Measurements from ENCODE around the gene PHTF2.
"Not testable (repeated sequence)": the region's sequence is repeated elsewhere in the genome, so short reads cannot be mapped to it uniquely, and the experiment has no call there.

The PHTF2 gene

DNA sequence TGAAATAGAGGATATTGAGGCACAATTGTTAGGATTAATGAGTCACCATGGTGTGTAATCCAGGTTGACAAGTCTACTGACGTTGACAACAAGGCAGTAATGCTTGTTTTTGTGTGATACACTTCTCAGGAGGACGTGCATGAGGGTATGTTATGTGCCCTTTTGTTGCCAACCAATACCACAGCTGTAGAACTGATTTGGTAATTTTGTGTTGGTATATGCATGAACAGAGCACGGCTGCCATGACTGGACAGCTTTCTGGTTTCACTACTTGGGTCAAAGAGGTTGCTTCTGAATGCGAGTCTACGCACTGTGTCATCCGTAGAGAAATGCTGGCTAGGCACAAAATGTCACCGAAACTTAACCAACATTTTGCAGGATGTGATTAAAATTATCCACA lies 32.9 kb downstream of the PHTF2 start:
- TF ChIP-seq, protein P1, sequence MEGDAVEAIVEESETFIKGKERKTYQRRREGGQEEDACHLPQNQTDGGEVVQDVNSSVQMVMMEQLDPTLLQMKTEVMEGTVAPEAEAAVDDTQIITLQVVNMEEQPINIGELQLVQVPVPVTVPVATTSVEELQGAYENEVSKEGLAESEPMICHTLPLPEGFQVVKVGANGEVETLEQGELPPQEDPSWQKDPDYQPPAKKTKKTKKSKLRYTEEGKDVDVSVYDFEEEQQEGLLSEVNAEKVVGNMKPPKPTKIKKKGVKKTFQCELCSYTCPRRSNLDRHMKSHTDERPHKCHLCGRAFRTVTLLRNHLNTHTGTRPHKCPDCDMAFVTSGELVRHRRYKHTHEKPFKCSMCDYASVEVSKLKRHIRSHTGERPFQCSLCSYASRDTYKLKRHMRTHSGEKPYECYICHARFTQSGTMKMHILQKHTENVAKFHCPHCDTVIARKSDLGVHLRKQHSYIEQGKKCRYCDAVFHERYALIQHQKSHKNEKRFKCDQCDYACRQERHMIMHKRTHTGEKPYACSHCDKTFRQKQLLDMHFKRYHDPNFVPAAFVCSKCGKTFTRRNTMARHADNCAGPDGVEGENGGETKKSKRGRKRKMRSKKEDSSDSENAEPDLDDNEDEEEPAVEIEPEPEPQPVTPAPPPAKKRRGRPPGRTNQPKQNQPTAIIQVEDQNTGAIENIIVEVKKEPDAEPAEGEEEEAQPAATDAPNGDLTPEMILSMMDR (IDR thresholded peaks at IDR 0.05; ENCODE audit: borderline replicate concordance, extremely low read depth, low read length, poor library complexity, severe bottlenecking): no peak
- no peak for TF ChIP-seq EZH2 (IDR thresholded peaks at IDR 0.05; ENCODE audit: borderline replicate concordance, low read depth, low read length, severe bottlenecking)
- no peak overlapping the region for H3K27ac ChIP-seq (ENCODE audit: low read length)
- no peak for DNase-seq
- H3K9me3 ChIP-seq (ENCODE audit: insufficient read depth, low read length, severe bottlenecking): no peaks in the 10 kb centered on the region
- peaks cover 11% of the 10 kb centered on the region for H3K4me1 ChIP-seq (ENCODE audit: insufficient read depth, low read length)
- no peak overlapping the region for H3K9ac ChIP-seq (ENCODE audit: low read depth, low read length)
- no peak overlapping the region for H2AFZ ChIP-seq (ENCODE audit: low read depth, low read length)
- peaks cover 3% of the 10 kb centered on the region; the same call in 1 of the 2 replicates for H3K36me3 ChIP-seq (ENCODE audit: insufficient read depth, low read length)
- H3K4me2 ChIP-seq (ENCODE audit: insufficient read depth, low read length): no peak overlapping the region
- H4K20me1 ChIP-seq (ENCODE audit: insufficient read depth, low read length): peaks cover 27% of the 10 kb centered on the region; the same call in 1 of the 2 replicates
- no peak overlapping the region for H3K4me3 ChIP-seq (ENCODE audit: low read depth in 1 of 2, low read length in 2 of 2)
- H3K27me3 ChIP-seq (ENCODE audit: insufficient read depth, low read length, poor library complexity): no peaks in the 10 kb centered on the region
- ATAC-seq (ENCODE audit: insufficient read depth, low read depth): no peak
- H3K79me2 ChIP-seq (ENCODE audit: insufficient read depth, low read length): peaks cover 92% of the 10 kb centered on the region

DNA sequence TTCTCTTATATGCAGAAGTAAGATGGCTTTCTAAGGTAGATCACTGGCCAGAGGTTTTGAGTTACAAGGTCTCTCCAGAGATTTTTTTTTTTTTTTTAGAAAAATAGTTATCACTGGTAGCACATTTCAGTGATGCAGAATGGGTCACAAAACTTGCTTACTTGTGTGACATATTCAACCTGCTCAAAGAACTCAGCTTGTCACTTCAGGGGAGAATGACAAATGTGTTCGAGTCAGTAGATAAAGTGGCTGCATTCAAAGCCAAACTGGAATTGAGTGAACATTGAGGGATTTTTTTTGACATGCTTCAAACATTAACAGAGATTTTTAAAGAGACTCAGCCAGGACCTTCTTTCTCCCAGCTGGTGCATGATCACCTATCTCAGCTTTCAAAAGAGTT lies 33.4 kb downstream of the PHTF2 start:
- Histone ChIP-seq H3K4me3 (ENCODE audit: low read depth in 1 of 2, low read length in 2 of 2) (no peak overlapping the region), H3K9ac (ENCODE audit: low read depth, low read length) (no peak overlapping the region), H3K4me1 (ENCODE audit: insufficient read depth, low read length) (peaks cover 11% of the 10 kb centered on the region), H3K79me2 (ENCODE audit: insufficient read depth, low read length) (peaks cover 89% of the 10 kb centered on the region), H3K4me2 (ENCODE audit: insufficient read depth, low read length) (no peak overlapping the region), H3K27me3 (ENCODE audit: insufficient read depth, low read length, poor library complexity) (no peaks in the 10 kb centered on the region), H3K36me3 (ENCODE audit: insufficient read depth, low read length) (peaks cover 3% of the 10 kb centered on the region; the same call in 1 of the 2 replicates), H4K20me1 (ENCODE audit: insufficient read depth, low read length) (peaks cover 22% of the 10 kb centered on the region; the same call in 1 of the 2 replicates), H3K9me3 (ENCODE audit: insufficient read depth, low read length, severe bottlenecking) (no peaks in the 10 kb centered on the region), H2AFZ (ENCODE audit: low read depth, low read length) (no peak overlapping the region), H3K27ac (ENCODE audit: low read length) (no peak overlapping the region)
- DNase-seq (no peak), ATAC-seq (ENCODE audit: insufficient read depth, low read depth) (no peak)
- TF ChIP-seq, protein P1 (IDR thresholded peaks at IDR 0.05; ENCODE audit: borderline replicate concordance, extremely low read depth, low read length, poor library complexity, severe bottlenecking): no peak

DNA sequence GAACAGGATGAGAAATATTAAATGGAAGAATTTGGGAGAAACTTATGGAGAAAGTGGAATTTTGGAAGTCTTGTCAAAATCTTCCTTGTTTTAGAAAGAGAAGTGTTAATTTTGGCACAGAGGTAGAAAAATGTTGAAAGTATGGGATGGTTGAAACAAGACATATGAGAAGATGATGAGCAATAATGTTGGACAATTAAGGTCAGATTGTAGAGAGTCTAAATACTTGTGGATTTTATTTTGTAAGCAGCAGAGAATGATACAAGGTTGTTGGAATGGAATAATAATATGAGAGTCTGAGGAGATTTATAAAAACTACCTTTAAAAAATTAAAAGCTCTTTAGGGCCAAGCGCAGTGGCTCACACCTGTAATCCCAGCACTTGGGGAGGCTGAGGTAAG lies 34.6 kb downstream of the PHTF2 start:
- Histone ChIP-seq H3K27ac (ENCODE audit: low read length) (no peak overlapping the region), H4K20me1 (ENCODE audit: insufficient read depth, low read length) (peaks cover 23% of the 10 kb centered on the region; the same call in 1 of the 2 replicates), H3K4me2 (ENCODE audit: insufficient read depth, low read length) (no peak overlapping the region), H3K9me3 (ENCODE audit: insufficient read depth, low read length, severe bottlenecking) (no peaks in the 10 kb centered on the region), H3K4me1 (ENCODE audit: insufficient read depth, low read length) (peaks cover 11% of the 10 kb centered on the region), H3K27me3 (ENCODE audit: insufficient read depth, low read length, poor library complexity) (no peaks in the 10 kb centered on the region), H3K36me3 (ENCODE audit: insufficient read depth, low read length) (peaks cover 3% of the 10 kb centered on the region; the same call in 1 of the 2 replicates), H3K9ac (ENCODE audit: low read depth, low read length) (no peak overlapping the region), H2AFZ (ENCODE audit: low read depth, low read length) (no peak overlapping the region), H3K79me2 (ENCODE audit: insufficient read depth, low read length) (peaks cover 87% of the 10 kb centered on the region), H3K4me3 (ENCODE audit: low read depth in 1 of 2, low read length in 2 of 2) (no peak overlapping the region)
- ATAC-seq (ENCODE audit: insufficient read depth, low read depth): no peak
- DNase-seq: no peak
- TF ChIP-seq, protein P1 (IDR thresholded peaks at IDR 0.05; ENCODE audit: borderline replicate concordance, extremely low read depth, low read length, poor library complexity, severe bottlenecking): no peak

DNA sequence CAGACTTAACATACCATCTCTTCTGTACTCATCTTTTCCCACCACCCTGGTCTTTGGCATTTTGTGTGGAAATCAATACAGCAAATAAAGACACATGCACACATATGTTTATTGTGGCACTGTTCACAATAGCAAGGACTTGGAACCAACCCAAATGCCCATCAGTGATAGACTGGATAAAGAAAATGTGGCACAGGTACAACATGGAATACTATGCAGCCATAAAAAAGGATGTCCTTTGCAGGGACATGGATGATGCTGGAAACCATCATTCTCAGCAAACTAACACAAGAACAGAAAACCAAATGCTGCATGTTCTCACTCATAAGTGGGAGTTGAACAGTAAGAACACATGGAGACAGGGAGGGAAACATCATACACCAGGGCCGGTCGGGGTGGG lies 37.9 kb downstream of the PHTF2 start:
- not testable (repeated sequence) for ATAC-seq (ENCODE audit: insufficient read depth, low read depth); H3K4me2 ChIP-seq (ENCODE audit: insufficient read depth, low read length); DNase-seq; H4K20me1 ChIP-seq (ENCODE audit: insufficient read depth, low read length); H2AFZ ChIP-seq (ENCODE audit: low read depth, low read length); H3K4me3 ChIP-seq (ENCODE audit: low read depth in 1 of 2, low read length in 2 of 2); H3K9ac ChIP-seq (ENCODE audit: low read depth, low read length); H3K27ac ChIP-seq (ENCODE audit: low read length); H3K27me3 ChIP-seq (ENCODE audit: insufficient read depth, low read length, poor library complexity); H3K36me3 ChIP-seq (ENCODE audit: insufficient read depth, low read length); H3K9me3 ChIP-seq (ENCODE audit: insufficient read depth, low read length, severe bottlenecking)
- peaks cover 75% of the 10 kb centered on the region for H3K79me2 ChIP-seq (ENCODE audit: insufficient read depth, low read length)
- peaks cover 11% of the 10 kb centered on the region for H3K4me1 ChIP-seq (ENCODE audit: insufficient read depth, low read length)

Data from DND-41 (cell line).